Right lobe of liver (tissue), 6 donors: ENCODE measurements around the gene ISY1. TPM values are rescaled to one million over a fixed set of nuclear protein-coding genes. Genes with fewer than 3 reads are reported as not detected.
"Not testable (repeated sequence)": the region's sequence is repeated elsewhere in the genome, so short reads cannot be mapped to it uniquely, and the experiment has no call there.

Experiments used
- ATAC-seq, 4 donors: fragments of 200-7000 bp; cut with Tn5 transposase; one replicate each; pipeline ENCODE4 v1.9.1; 2020; ENCODE audit warnings: mild to moderate bottlenecking in 4 of 4, moderate library complexity in 4 of 4
- DNase-seq, 3 donors: peaks; one replicate each; pipeline ENCODE4 v3.0.0-alpha.2; 2020
- H3K27ac ChIP-seq, 3 donors: fragments of 200-600 bp; one replicate each; pipeline ENCODE4 v1.8.0; 2022
- H3K27me3 ChIP-seq, 2 donors: fragments of 200-600 bp; one replicate each; pipeline ENCODE4 v1.8.0; 2022
- H3K36me3 ChIP-seq, 4 donors: fragments of 200-600 bp; sonication (generic) in 1 of 4; one replicate each; pipeline versions ENCODE4 v1.5.1 to v1.8.0; 2017 to 2022; ENCODE audit warnings: control low read depth in 1 of 4
- H3K4me1 ChIP-seq, 4 donors: fragments of 200-600 bp; sonication (generic) in 1 of 4; one replicate each; pipeline versions ENCODE4 v1.5.1 to v1.8.0; 2017 to 2022; ENCODE audit warnings: control low read depth in 1 of 4
- H3K4me3 ChIP-seq, 3 donors: fragments of 200-600 bp; one replicate each; pipeline ENCODE4 v1.8.0; 2022
- H3K9me3 ChIP-seq, 4 donors: fragments of 200-600 bp; sonication (generic) in 1 of 4; one replicate each; pipeline versions ENCODE4 v1.5.1 to v1.8.0; 2017 to 2022; ENCODE audit warnings: control low read depth in 1 of 4
- CTCF ChIP-seq, 4 donors: fragments of 200-600 bp in 3 of 4; fragments of 450-650 bp in 1 of 4; IDR thresholded peaks; one replicate each; pipeline versions ENCODE4 v1.5.1 to v1.8.0; 2016 to 2022; ENCODE audit warnings: antibody characterized with exemption in 4 of 4, mild to moderate bottlenecking in 2 of 4
- POLR2A ChIP-seq: fragments of 450-650 bp; IDR thresholded peaks from one replicate; pipeline ENCODE4 v1.6.1; 2017; ENCODE audit warnings: antibody characterized with exemption, mild to moderate bottlenecking
- WGBS: methylation state at CpG from one replicate; pipeline ENCODE4 v1.1.6; 2018; ENCODE audit warnings: low coverage, low lambda C conversion rate; ENCODE audit not compliant: insufficient coverage; ENCODE audit errors: missing lambda C conversion rate; 5-methylcytosine and 5-hydroxymethylcytosine counted together
- intact Hi-C, 2 donors: fragments of 100-400 bp; cut with DNase I; formaldehyde crosslinking; loops; one replicate each; pipeline versions ENCODE4 v1.11.2 to v1.14.1; 2022
- total RNA-seq, 6 experiments: library from RNA; depleted of rRNA in 2 of 6; stranded (reverse); fragments of >200 nt in 2 of 6; fragmentation: NEBNext Ultra II Directional in 3 of 6; extraction: Animal tissue kit (Norgen Biotek cat#: 25700) in 3 of 6; gene quantifications; one replicate each; pipeline versions ENCODE4 v1.1.0 to v1.2.4, GENCODE V29; 2016 to 2023
- donor health status: DM: no; HTN: yes; CAD: no.
- donor health status: DM: no; HTN: no; CAD: no.
- donor health status: DM: no; HTN: no; CAD: no.
- donor health status: DM: no; HTN: yes; CAD: no.
- donor health status: DM: no; HTN: yes; CAD: no.

The ISY1 gene
- total RNA-seq, 6 experiments from 2014 or later: 2.8 to 10.8 (median 8.9) TPM

DNA sequence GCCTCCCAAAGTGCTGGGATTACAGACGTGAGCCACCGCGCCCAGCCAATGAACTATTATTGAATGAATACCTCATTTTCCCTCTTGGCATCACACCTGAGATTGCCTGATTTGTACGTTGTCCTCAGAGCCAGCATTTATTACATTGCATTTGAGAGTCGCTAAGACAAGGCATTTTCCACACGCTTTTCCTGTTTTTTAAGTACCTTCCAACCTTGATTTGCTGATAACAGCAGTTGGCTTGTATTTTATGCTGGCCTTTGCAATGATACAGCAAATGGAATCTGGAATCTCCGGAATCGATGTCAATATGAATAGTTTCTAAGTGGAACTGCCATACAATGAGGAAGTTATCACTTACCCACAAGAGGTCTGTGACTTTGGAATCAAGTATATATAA lies 38.5 kb upstream of the ISY1 start:
- H3K27me3 ChIP-seq: no peaks in the 10 kb centered on the region
- no peaks in the 10 kb centered on the region for H3K9me3 ChIP-seq
- TF ChIP-seq CTCF (IDR thresholded peaks at IDR 0.05) (no peak), POLR2A (no peak)
- WGBS: 70% methylated on average over 8 of the region's 8 CpGs
- DNase-seq (no peak), ATAC-seq (peak in 1 of 4 donors; percentile 25)
- H3K36me3 ChIP-seq: no peaks in the 10 kb centered on the region
- H3K27ac ChIP-seq: no peak overlapping the region
- H3K4me3 ChIP-seq: no peak overlapping the region
- peaks cover 0 to 27% (median 10%) of the 10 kb centered on the region in 4 donors for H3K4me1 ChIP-seq
- intact Hi-C loops: no loop called here

GRCh38 chr3:129197321-129197720 lies 36.5 kb upstream of the ISY1 start:
- DNase-seq (no peak), ATAC-seq (peak in 2 of 4 donors; percentile 8 to 15)
- WGBS: 67% methylated on average over 1 of the region's 1 CpG
- Histone ChIP-seq H3K4me3 (no peak overlapping the region), H3K9me3 (no peaks in the 10 kb centered on the region), H3K4me1 (peaks cover 0 to 27% (median 10%) of the 10 kb centered on the region in 4 donors), H3K27ac (peak overlapping the region in 1 of 3 donors; percentile 42), H3K27me3 (no peaks in the 10 kb centered on the region), H3K36me3 (no peaks in the 10 kb centered on the region)
- intact Hi-C loops: no loop called here
- no peak for TF ChIP-seq POLR2A
- TF ChIP-seq CTCF (IDR thresholded peaks at IDR 0.05): no peak

DNA sequence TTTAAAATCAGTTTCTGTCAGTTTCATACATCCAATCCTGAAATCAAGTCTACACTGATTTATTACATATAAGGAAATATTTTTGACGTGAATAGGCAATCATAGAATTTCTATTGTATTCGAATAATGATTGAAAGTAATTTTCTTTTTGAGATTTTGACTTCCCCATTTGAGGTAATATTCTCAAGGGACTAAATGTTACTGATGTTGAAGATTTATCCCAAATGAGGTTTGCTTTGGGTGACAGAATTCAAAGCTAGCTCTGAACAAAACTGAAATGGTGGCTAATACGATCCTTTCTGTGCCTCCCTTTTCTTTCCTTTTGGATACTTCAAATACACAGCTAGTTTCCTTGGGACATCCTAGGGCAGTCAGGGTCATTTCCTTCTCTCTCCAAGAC lies 35.7 kb upstream of the ISY1 start:
- ATAC-seq (no peak), DNase-seq (no peak)
- peaks cover 0 to 27% (median 10%) of the 10 kb centered on the region in 4 donors for H3K4me1 ChIP-seq
- H3K4me3 ChIP-seq: no peak overlapping the region
- WGBS: 57% methylated on average over 3 of the region's 3 CpGs
- H3K9me3 ChIP-seq: no peaks in the 10 kb centered on the region
- H3K36me3 ChIP-seq: no peaks in the 10 kb centered on the region
- intact Hi-C loops: no loop called here
- no peak for TF ChIP-seq CTCF (IDR thresholded peaks at IDR 0.05)
- TF ChIP-seq POLR2A: no peak
- H3K27ac ChIP-seq: peak overlapping the region; percentile 22 to 42 (median 29)
- H3K27me3 ChIP-seq: no peaks in the 10 kb centered on the region

GRCh38 chr3:129195731-129196256 lies 34.9 kb upstream of the ISY1 start:
- ATAC-seq (peak; percentile 92 to 99 (median 98)), DNase-seq (peak; percentile 52 to 82 (median 65))
- Histone ChIP-seq H3K27ac (peak overlapping the region; percentile 22 to 42 (median 29)), H3K4me3 (no peak overlapping the region), H3K27me3 (no peaks in the 10 kb centered on the region), H3K4me1 (peaks cover 0 to 27% (median 10%) of the 10 kb centered on the region in 4 donors), H3K36me3 (no peaks in the 10 kb centered on the region), H3K9me3 (no peaks in the 10 kb centered on the region)
- intact Hi-C loops: no loop called here
- TF ChIP-seq POLR2A (peak; percentile 30), CTCF (IDR thresholded peaks at IDR 0.05) (no peak)
- 10% methylated on average over 6 of the region's 6 CpGs for WGBS

- peaks cover 0 to 25% (median 0%) of the 10 kb centered on the region in 4 donors for H3K4me1 ChIP-seq
- 93% methylated on average over 6 of the region's 8 CpGs for WGBS
- ATAC-seq, H3K4me3 ChIP-seq, H3K9me3 ChIP-seq, intact Hi-C loops, DNase-seq, H3K27ac ChIP-seq, H3K36me3 ChIP-seq, H3K27me3 ChIP-seq: not testable (repeated sequence)
Observed at GRCh38 chr3:129189793-129190192, 28.9 kb upstream of the ISY1 start.
